ENCODE data around the gene TCTA. TPM values are rescaled to one million over a fixed set of nuclear protein-coding genes. Genes with fewer than 3 reads are reported as not detected.
A peak's percentile ranks its signal among the peaks of the same experiment; 100 is the strongest.

TCTA gene
- total and polyA plus RNA-seq, 2 donors (not counting 1 experiment from before 2014, with no cell fraction given) = 46.4 to 55.9 TPM

DNA sequence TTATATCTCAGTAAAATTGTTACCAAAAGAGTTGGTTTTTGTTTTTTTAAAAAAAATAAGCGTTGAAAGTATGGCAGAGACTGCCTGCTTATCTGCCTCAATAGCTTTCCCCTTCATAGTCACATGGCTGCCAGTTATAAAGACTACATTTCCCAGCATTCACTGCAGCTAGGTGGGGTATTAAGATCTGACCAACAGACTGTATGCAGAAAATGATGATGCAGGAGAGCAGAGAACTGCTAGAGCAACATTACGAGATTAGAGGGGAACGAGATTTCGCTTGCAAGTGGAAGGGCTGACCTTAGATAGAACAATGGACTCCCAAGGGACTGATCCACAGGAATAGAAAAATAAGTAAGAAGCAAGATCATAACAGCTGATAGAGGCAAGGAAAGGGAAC, 14.8 kb upstream of the TCTA start:
- ChIA-PET POLR2A (interaction anchor here (0.7 to 0.9 kb wide), 2 partner anchors 15 to 57 kb away, joined by 3 read pairs; partner anchors contain the start of gene USP4), CTCF (no interaction called here)
- H3K36me3 ChIP-seq (replicated peaks in 1 of 2; ENCODE audit: control extremely low read depth in 1 of 2, control insufficient read depth in 1 of 2, extremely low read depth in 1 of 2, insufficient read depth in 2 of 2, low read length in 1 of 2) = peaks cover 3 to 33% of the 10 kb centered on the region in 2 experiments
- peak overlapping the region in 1 of 2 donors; percentile 27 for H3K27ac ChIP-seq (ENCODE audit: low read length in 2 of 2)
- peak overlapping the region; percentile 3 for H3K4me2 ChIP-seq (replicated peaks; ENCODE audit: low read depth, low read length, poor library complexity, severe bottlenecking)
- intact Hi-C loops (cut with micrococcal nuclease) = no loop called here
- H3K9ac ChIP-seq (ENCODE audit: low read length) = no peak overlapping the region
- H3K27me3 Mint-ChIP-seq = no peaks in the 10 kb centered on the region
- WGBS (ENCODE audit: insufficient coverage) = 79% methylated on average over 3 of the region's 4 CpGs
- no peaks in the 10 kb centered on the region for H3K27me3 ChIP-seq (replicated peaks in 1 of 4; ENCODE audit: control extremely low read depth in 1 of 4, control insufficient read depth in 3 of 4, insufficient read depth in 4 of 4, low read length in 3 of 4)
- no peaks in the 10 kb centered on the region for H3K9me3 ChIP-seq (ENCODE audit: control extremely low read depth in 1 of 3, control insufficient read depth in 2 of 3, insufficient read depth in 1 of 3, low read length in 2 of 3)
- ATAC-seq (ENCODE audit: low read depth) = peak; percentile 64
- H2AFZ ChIP-seq (ENCODE audit: insufficient read depth, low read depth, low read length, poor library complexity, severe bottlenecking) = no peak overlapping the region
- no peak for TF ChIP-seq EZH2 (IDR thresholded peaks at IDR 0.05; ENCODE audit: borderline replicate concordance, insufficient read depth, low read depth, low read length, poor library complexity, severe bottlenecking)
- no peak for TF ChIP-seq CTCF (IDR thresholded peaks at IDR 0.05)
- no peaks in the 10 kb centered on the region for H3K9me3 Mint-ChIP-seq (ENCODE audit: insufficient read depth)
- no peak overlapping the region for H3K4me3 ChIP-seq (ENCODE audit: control extremely low read depth in 1 of 5, extremely low read depth in 1 of 5, insufficient read depth in 1 of 5, low read depth in 2 of 5, low read length in 4 of 5)
- no peak overlapping the region for H3K4me3 Mint-ChIP-seq
- H3K79me2 ChIP-seq (ENCODE audit: control insufficient read depth, insufficient read depth, low read length) = peaks cover 99% of the 10 kb centered on the region
- peak; percentile 48 for DNase-seq
- H3K4me1 Mint-ChIP-seq = peaks cover 67% of the 10 kb centered on the region
- H3K27ac Mint-ChIP-seq = peak overlapping the region; percentile 4
- H3K4me1 ChIP-seq (ENCODE audit: control insufficient read depth in 2 of 2, insufficient read depth in 2 of 2, low read length in 2 of 2) = peaks cover 40 to 63% of the 10 kb centered on the region in 2 donors
- H4K20me1 ChIP-seq (ENCODE audit: control insufficient read depth, insufficient read depth, low read length, poor library complexity, severe bottlenecking) = peaks cover 100% of the 10 kb centered on the region

- H3K9me3 ChIP-seq (ENCODE audit: control extremely low read depth in 1 of 3, control insufficient read depth in 2 of 3, insufficient read depth in 1 of 3, low read length in 2 of 3) = no peaks in the 10 kb centered on the region
- Mint-ChIP-seq H3K4me3 (peak overlapping the region; percentile 6), H3K4me1 (peaks cover 62% of the 10 kb centered on the region), H3K9me3 (ENCODE audit: insufficient read depth) (no peaks in the 10 kb centered on the region), H3K27me3 (no peaks in the 10 kb centered on the region), H3K27ac (peak overlapping the region; percentile 65)
- H3K27me3 ChIP-seq (replicated peaks in 1 of 4; ENCODE audit: control extremely low read depth in 1 of 4, control insufficient read depth in 3 of 4, insufficient read depth in 4 of 4, low read length in 3 of 4) = no peaks in the 10 kb centered on the region
- H3K4me3 ChIP-seq (ENCODE audit: control extremely low read depth in 1 of 5, extremely low read depth in 1 of 5, insufficient read depth in 1 of 5, low read depth in 2 of 5, low read length in 4 of 5) = no peak overlapping the region
- H3K36me3 ChIP-seq (replicated peaks in 1 of 2; ENCODE audit: control extremely low read depth in 1 of 2, control insufficient read depth in 1 of 2, extremely low read depth in 1 of 2, insufficient read depth in 2 of 2, low read length in 1 of 2) = peaks cover 7 to 38% of the 10 kb centered on the region in 2 experiments
- 100% methylated on average over 1 of the region's 3 CpGs for WGBS (ENCODE audit: insufficient coverage)
- H3K9ac ChIP-seq (ENCODE audit: low read length) = no peak overlapping the region
- peaks cover 99% of the 10 kb centered on the region for H3K79me2 ChIP-seq (ENCODE audit: control insufficient read depth, insufficient read depth, low read length)
- H3K27ac ChIP-seq (ENCODE audit: low read length in 2 of 2) = peak overlapping the region in 1 of 2 donors; percentile 46
- intact Hi-C loops (cut with micrococcal nuclease) = no loop called here
- ATAC-seq (ENCODE audit: low read depth) (no peak), DNase-seq (no peak)
- peaks cover 100% of the 10 kb centered on the region for H4K20me1 ChIP-seq (ENCODE audit: control insufficient read depth, insufficient read depth, low read length, poor library complexity, severe bottlenecking)
- TF ChIP-seq EZH2 (IDR thresholded peaks at IDR 0.05; ENCODE audit: borderline replicate concordance, insufficient read depth, low read depth, low read length, poor library complexity, severe bottlenecking) (no peak), CTCF (IDR thresholded peaks at IDR 0.05) (no peak)
- ChIA-PET CTCF (no interaction called here), POLR2A (interaction anchor here (0.6 kb wide), 1 partner anchor 97 kb away, joined by 5 read pairs; no protein-coding TSS in a partner anchor)
- peaks cover 45 to 59% of the 10 kb centered on the region in 2 donors for H3K4me1 ChIP-seq (ENCODE audit: control insufficient read depth in 2 of 2, insufficient read depth in 2 of 2, low read length in 2 of 2)
- H2AFZ ChIP-seq (ENCODE audit: insufficient read depth, low read depth, low read length, poor library complexity, severe bottlenecking) = no peak overlapping the region
- peak overlapping the region; percentile 25 for H3K4me2 ChIP-seq (replicated peaks; ENCODE audit: low read depth, low read length, poor library complexity, severe bottlenecking)
Observed at GRCh38 chr3:49399461-49399860, 12.8 kb upstream of the TCTA start.

Data from B cell (primary cell).